Measurements from ENCODE around the gene FSTL5. TPM values are rescaled to one million over a fixed set of nuclear protein-coding genes. Genes with fewer than 3 reads are reported as not detected.

FSTL5 gene
- total RNA-seq, 3 donors from 2014 or later (not counting 1 experiment from before 2014, with no cell fraction given): not detected

DNA sequence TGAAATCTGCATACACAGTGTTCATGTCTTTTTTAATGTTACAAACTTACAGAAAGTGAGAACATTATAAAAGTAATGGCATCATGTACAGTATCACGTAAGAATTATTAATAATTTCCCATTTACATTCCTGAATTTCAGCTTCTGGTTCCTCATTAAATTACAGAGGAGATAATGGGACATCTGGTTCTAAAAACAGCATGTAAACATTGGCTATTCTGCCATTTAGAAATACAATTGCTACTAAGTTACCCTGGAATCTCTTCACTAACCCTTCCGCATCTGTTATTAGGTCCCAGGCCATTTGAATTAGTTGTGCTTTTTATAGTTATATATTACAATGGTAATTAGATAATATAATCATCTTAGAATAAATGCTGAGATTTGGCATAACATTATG, 505.1 kb downstream of the FSTL5 start:
- H3K4me3 Mint-ChIP-seq: no peak overlapping the region
- intact Hi-C loops (cut with micrococcal nuclease): no loop called here
- no peak overlapping the region for H3K27ac Mint-ChIP-seq
- no peak overlapping the region for H3K27ac ChIP-seq (ENCODE audit: low read length)
- H3K36me3 ChIP-seq (ENCODE audit: control insufficient read depth, insufficient read depth, low read length): no peaks in the 10 kb centered on the region
- H3K36me3 Mint-ChIP-seq: peaks cover 11% of the 10 kb centered on the region
- DNase-seq (no peak), ATAC-seq (no peak)
- peaks cover 5% of the 10 kb centered on the region for H3K9me3 ChIP-seq (ENCODE audit: control insufficient read depth, insufficient read depth, low read length)
- no peaks in the 10 kb centered on the region for H3K4me1 Mint-ChIP-seq
- no peaks in the 10 kb centered on the region for H3K27me3 ChIP-seq (ENCODE audit: control insufficient read depth, insufficient read depth, low read length)
- 80% methylated on average over 1 of the region's 2 CpGs for WGBS (ENCODE audit: insufficient coverage)
- H3K27me3 Mint-ChIP-seq (ENCODE audit: low read depth in 2 of 2): no peaks in the 10 kb centered on the region
- peaks cover 13 to 17% of the 10 kb centered on the region in 2 donors for H3K9me3 Mint-ChIP-seq
- H3K4me1 ChIP-seq (ENCODE audit: control insufficient read depth, insufficient read depth, low read length): no peaks in the 10 kb centered on the region
- no peak overlapping the region for H3K4me3 ChIP-seq (ENCODE audit: low read length)
- TF ChIP-seq CTCF (IDR thresholded peaks at IDR 0.05): no peak

DNA sequence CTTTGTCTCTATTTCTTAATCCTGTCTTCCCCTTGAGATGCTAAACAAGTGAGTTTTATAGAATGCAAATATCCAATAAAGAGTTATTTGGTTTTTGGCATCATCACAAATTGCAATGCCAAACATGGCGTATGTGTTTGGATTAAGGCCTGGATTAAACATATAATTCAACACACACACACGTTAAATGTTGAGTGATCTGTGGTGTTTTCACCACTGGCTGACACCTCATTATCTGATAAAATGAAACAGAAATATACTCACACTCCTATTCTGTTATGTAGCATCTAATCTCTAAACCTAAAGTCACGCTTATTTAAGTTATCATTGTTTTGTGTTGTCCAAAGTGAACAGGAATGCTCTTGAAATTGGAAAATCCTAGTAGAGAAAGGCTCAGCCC, 506.2 kb downstream of the FSTL5 start:
- H3K4me3 ChIP-seq (ENCODE audit: low read length): no peak overlapping the region
- no peak for DNase-seq
- no peak overlapping the region for H3K27ac Mint-ChIP-seq
- H3K9me3 Mint-ChIP-seq: peaks cover 12 to 17% of the 10 kb centered on the region in 2 donors
- no peak for TF ChIP-seq CTCF (IDR thresholded peaks at IDR 0.05)
- H3K4me1 Mint-ChIP-seq: no peaks in the 10 kb centered on the region
- H3K9me3 ChIP-seq (ENCODE audit: control insufficient read depth, insufficient read depth, low read length): no peaks in the 10 kb centered on the region
- H3K36me3 ChIP-seq (ENCODE audit: control insufficient read depth, insufficient read depth, low read length): no peaks in the 10 kb centered on the region
- no peak for ATAC-seq
- WGBS (ENCODE audit: insufficient coverage): 100% methylated on average over 1 of the region's 3 CpGs
- H3K27me3 ChIP-seq (ENCODE audit: control insufficient read depth, insufficient read depth, low read length): no peaks in the 10 kb centered on the region
- H3K4me1 ChIP-seq (ENCODE audit: control insufficient read depth, insufficient read depth, low read length): no peaks in the 10 kb centered on the region
- H3K36me3 Mint-ChIP-seq: peaks cover 9% of the 10 kb centered on the region
- H3K27ac ChIP-seq (ENCODE audit: low read length): no peak overlapping the region
- no peak overlapping the region for H3K4me3 Mint-ChIP-seq
- intact Hi-C loops (cut with micrococcal nuclease): no loop called here
- no peaks in the 10 kb centered on the region for H3K27me3 Mint-ChIP-seq (ENCODE audit: low read depth in 2 of 2)

DNA sequence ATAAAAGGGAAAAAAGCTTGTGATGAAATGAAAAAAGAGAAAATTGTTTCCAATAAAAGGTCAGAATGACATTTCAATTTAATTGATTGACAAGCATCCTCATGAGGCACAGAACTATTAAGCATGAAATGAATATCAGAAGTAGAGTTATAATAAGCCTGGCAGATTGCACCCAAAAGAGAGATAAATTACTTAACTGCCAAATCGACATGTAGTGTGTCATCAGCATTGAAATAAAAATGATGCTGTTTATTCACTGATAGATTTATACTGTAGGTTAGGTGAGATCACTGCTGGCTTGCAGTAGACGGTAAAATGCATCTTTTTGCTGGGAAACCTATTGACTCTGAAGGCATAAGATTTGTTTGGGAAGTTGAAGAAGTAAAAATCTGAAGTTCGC, 507.2 kb downstream of the FSTL5 start:
- no peaks in the 10 kb centered on the region for H3K27me3 Mint-ChIP-seq (ENCODE audit: low read depth in 2 of 2)
- no peak for ATAC-seq
- no peaks in the 10 kb centered on the region for H3K27me3 ChIP-seq (ENCODE audit: control insufficient read depth, insufficient read depth, low read length)
- intact Hi-C loops (cut with micrococcal nuclease): no loop called here
- H3K4me3 ChIP-seq (ENCODE audit: low read length): no peak overlapping the region
- H3K36me3 Mint-ChIP-seq: no peaks in the 10 kb centered on the region
- peaks cover 4% of the 10 kb centered on the region for H3K9me3 ChIP-seq (ENCODE audit: control insufficient read depth, insufficient read depth, low read length)
- H3K36me3 ChIP-seq (ENCODE audit: control insufficient read depth, insufficient read depth, low read length): no peaks in the 10 kb centered on the region
- DNase-seq: no peak
- peaks cover 9 to 10% of the 10 kb centered on the region in 2 donors for H3K9me3 Mint-ChIP-seq
- TF ChIP-seq CTCF (IDR thresholded peaks at IDR 0.05): no peak
- H3K4me3 Mint-ChIP-seq: no peak overlapping the region
- H3K27ac ChIP-seq (ENCODE audit: low read length): no peak overlapping the region
- H3K27ac Mint-ChIP-seq: no peak overlapping the region
- WGBS (ENCODE audit: insufficient coverage): 82% methylated on average over 2 of the region's 3 CpGs
- H3K4me1 Mint-ChIP-seq: no peaks in the 10 kb centered on the region
- H3K4me1 ChIP-seq (ENCODE audit: control insufficient read depth, insufficient read depth, low read length): no peaks in the 10 kb centered on the region

GRCh38 chr4:161655148-161655547, 508.7 kb downstream of the FSTL5 start:
- no peak overlapping the region for H3K4me3 ChIP-seq (ENCODE audit: low read length)
- WGBS (ENCODE audit: insufficient coverage): no CpG with 5 or more reads among the region's 2 CpGs
- H3K36me3 ChIP-seq (ENCODE audit: control insufficient read depth, insufficient read depth, low read length): no peaks in the 10 kb centered on the region
- H3K27me3 ChIP-seq (ENCODE audit: control insufficient read depth, insufficient read depth, low read length): no peaks in the 10 kb centered on the region
- no peaks in the 10 kb centered on the region for H3K36me3 Mint-ChIP-seq
- no peaks in the 10 kb centered on the region for H3K27me3 Mint-ChIP-seq (ENCODE audit: low read depth in 2 of 2)
- H3K9me3 ChIP-seq (ENCODE audit: control insufficient read depth, insufficient read depth, low read length): peaks cover 4% of the 10 kb centered on the region
- no peak overlapping the region for H3K27ac Mint-ChIP-seq
- intact Hi-C loops (cut with micrococcal nuclease): no loop called here
- no peak overlapping the region for H3K4me3 Mint-ChIP-seq
- no peaks in the 10 kb centered on the region for H3K4me1 Mint-ChIP-seq
- H3K27ac ChIP-seq (ENCODE audit: low read length): no peak overlapping the region
- TF ChIP-seq CTCF (IDR thresholded peaks at IDR 0.05): no peak
- no peaks in the 10 kb centered on the region for H3K4me1 ChIP-seq (ENCODE audit: control insufficient read depth, insufficient read depth, low read length)
- peaks cover 10% of the 10 kb centered on the region in 2 donors for H3K9me3 Mint-ChIP-seq
- DNase-seq (no peak), ATAC-seq (no peak)
